Measurements from ENCODE around the gene SIK3.

DNA sequence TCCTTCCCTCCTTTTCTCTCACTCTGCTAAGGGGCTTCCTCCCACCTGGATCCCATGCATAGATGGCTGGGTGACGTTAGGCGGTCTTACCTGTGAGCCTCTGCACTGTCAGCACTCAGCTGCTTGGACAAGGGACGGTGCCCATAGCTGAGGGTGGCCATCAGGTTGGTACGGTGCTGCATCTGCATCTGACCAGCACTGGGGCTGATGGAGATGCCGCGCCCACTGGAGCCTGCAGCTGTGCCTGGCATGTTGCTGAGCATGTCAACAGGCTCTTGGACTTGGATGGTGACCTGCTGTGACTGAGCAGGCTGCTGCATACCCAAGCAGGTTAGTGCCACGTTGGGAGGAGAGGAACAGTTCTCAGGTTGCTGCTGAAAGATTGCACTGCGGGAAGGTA lies 239.1 kb downstream of the SIK3 start:
- TF ChIP-seq, protein P1, sequence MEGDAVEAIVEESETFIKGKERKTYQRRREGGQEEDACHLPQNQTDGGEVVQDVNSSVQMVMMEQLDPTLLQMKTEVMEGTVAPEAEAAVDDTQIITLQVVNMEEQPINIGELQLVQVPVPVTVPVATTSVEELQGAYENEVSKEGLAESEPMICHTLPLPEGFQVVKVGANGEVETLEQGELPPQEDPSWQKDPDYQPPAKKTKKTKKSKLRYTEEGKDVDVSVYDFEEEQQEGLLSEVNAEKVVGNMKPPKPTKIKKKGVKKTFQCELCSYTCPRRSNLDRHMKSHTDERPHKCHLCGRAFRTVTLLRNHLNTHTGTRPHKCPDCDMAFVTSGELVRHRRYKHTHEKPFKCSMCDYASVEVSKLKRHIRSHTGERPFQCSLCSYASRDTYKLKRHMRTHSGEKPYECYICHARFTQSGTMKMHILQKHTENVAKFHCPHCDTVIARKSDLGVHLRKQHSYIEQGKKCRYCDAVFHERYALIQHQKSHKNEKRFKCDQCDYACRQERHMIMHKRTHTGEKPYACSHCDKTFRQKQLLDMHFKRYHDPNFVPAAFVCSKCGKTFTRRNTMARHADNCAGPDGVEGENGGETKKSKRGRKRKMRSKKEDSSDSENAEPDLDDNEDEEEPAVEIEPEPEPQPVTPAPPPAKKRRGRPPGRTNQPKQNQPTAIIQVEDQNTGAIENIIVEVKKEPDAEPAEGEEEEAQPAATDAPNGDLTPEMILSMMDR (IDR thresholded peaks at IDR 0.05): no peak
- no peak for TF ChIP-seq EZH2phosphoT487 (IDR thresholded peaks at IDR 0.05)

Data from neural progenitor cell (in vitro differentiated cells).